HCT116 (cell line): ENCODE measurements around the gene HSP90AB1. TPM values are rescaled to one million over a fixed set of nuclear protein-coding genes. Genes with fewer than 3 reads are reported as not detected.

Experiments
- ATAC-seq: fragments of 200-7000 bp; cut with Tn5 transposase; 2 replicates; pipeline ENCODE4 v1.9.1; 2020; ENCODE audit warnings: mild to moderate bottlenecking, moderate library complexity
- BruUV-seq: library from RNA; stranded (reverse); fragments of 400-500 nt; replicated peaks from 2 replicates; lab custom pipeline; 2021; lab: Mats Ljungman, UMichigan
- CTCF ChIA-PET: fragments of 300-600 bp; sonication (Branson Sonifier 250); formaldehyde crosslinking; loops from one replicate; lab custom pipeline; 2021; ENCODE audit warnings: antibody characterized with exemption; lab: Charles Lee
- POLR2A ChIA-PET: fragments of 300-600, 350-600 bp; sonication (Branson Sonifier 250); formaldehyde crosslinking; loops from one replicate; lab custom pipeline; 2021; ENCODE audit warnings: antibody characterized with exemption; lab: Charles Lee
- RAD21 ChIA-PET, 2 experiments: fragments of 300-600 bp; sonication (Branson Sonifier 250); formaldehyde crosslinking; loops; one replicate each; lab custom pipeline; 2023; ENCODE audit warnings: low total read pairs in 2 of 2; ENCODE audit not compliant: uncharacterized antibody in 2 of 2, unreplicated experiment in 2 of 2, low non-redundant PET in 1 of 2; lab: Charles Lee
- DNase-seq: peaks from one replicate; pipeline ENCODE4 v3.0.0-alpha.2; 2010; ENCODE audit warnings: low read depth, low spot score
- H2AFZ ChIP-seq: fragments of 200-600 bp; shearing (Covaris generic), sonication (generic); 2 replicates; pipeline ENCODE4 v1.6.1; 2017; ENCODE audit warnings: low read depth, mixed run types, mixed read lengths, antibody characterized with exemption, low read length; ENCODE audit not compliant: poor library complexity, severe bottlenecking
- H3K27ac ChIP-seq: 2 replicates; pipeline ENCODE4 v1.5.1; 2012; ENCODE audit warnings: low read depth, low read length
- H3K27me3 ChIP-seq: fragments of 200-600 bp; sonication (generic); 2 replicates; pipeline ENCODE4 v1.6.1; 2016; ENCODE audit warnings: mixed run types, low read length, mixed read lengths; ENCODE audit not compliant: insufficient read depth
- H3K36me3 ChIP-seq, 2 experiments: fragments of 200-500 bp in 1 of 2; fragments of 200-600 bp in 1 of 2; sonication (Bioruptor generic) in 1 of 2; sonication (generic) in 1 of 2; 2 replicates each; pipeline versions ENCODE4 v1.5.1 to v1.6.1; 2014 to 2016; ENCODE audit warnings: low read length in 2 of 2, inconsistent platforms in 1 of 2, mixed read lengths in 1 of 2, mixed run types in 1 of 2; ENCODE audit not compliant: insufficient read depth in 2 of 2, control insufficient read depth in 1 of 2
- H3K4me1 ChIP-seq, 2 experiments: fragments of 200-600 bp in 1 of 2; sonication (generic) in 1 of 2; 2 replicates each; pipeline versions ENCODE4 v1.5.1 to v1.6.1; 2012 to 2017; ENCODE audit warnings: low read length in 2 of 2, inconsistent platforms in 1 of 2, mild to moderate bottlenecking in 1 of 2, mixed read lengths in 1 of 2, mixed run types in 1 of 2, moderate library complexity in 1 of 2; ENCODE audit not compliant: insufficient read depth in 2 of 2, control insufficient read depth in 1 of 2
- H3K4me2 ChIP-seq: fragments of 200-600 bp; sonication (generic); 2 replicates; pipeline ENCODE4 v1.6.1; 2017; ENCODE audit warnings: mixed run types, low read length, mixed read lengths
- H3K4me3 ChIP-seq, 2 experiments: fragments of 200-600 bp in 1 of 2; sonication (generic) in 1 of 2; replicated peaks in 1 of 2; 2 replicates each; pipeline ENCODE4 v1.5.1; 2011 to 2016; ENCODE audit warnings: low read length in 2 of 2, control low read depth in 1 of 2, low read depth in 1 of 2, mild to moderate bottlenecking in 1 of 2, mixed read lengths in 1 of 2, mixed run types in 1 of 2
- H3K79me2 ChIP-seq: fragments of 200-600 bp; sonication (generic); 2 replicates; pipeline ENCODE4 v1.6.1; 2017; ENCODE audit warnings: mild to moderate bottlenecking, mixed run types, low read length, moderate library complexity, mixed read lengths; ENCODE audit not compliant: insufficient read depth
- H3K9ac ChIP-seq: fragments of 200-600 bp; sonication (generic); 2 replicates; pipeline ENCODE4 v1.6.1; 2016; ENCODE audit warnings: low read length, mixed read lengths
- H3K9me2 ChIP-seq: fragments of 200-600 bp; sonication (generic), shearing (Covaris generic); 2 replicates; pipeline ENCODE4 v1.6.1; 2017; ENCODE audit warnings: mixed run types, mild to moderate bottlenecking, moderate library complexity; ENCODE audit not compliant: insufficient read depth
- H3K9me3 ChIP-seq, 2 experiments: fragments of 200-500 bp in 1 of 2; fragments of 200-600 bp in 1 of 2; sonication (Bioruptor generic) in 1 of 2; sonication (generic) in 1 of 2; 2 replicates each; pipeline ENCODE4 v1.6.1; 2014 to 2017; ENCODE audit warnings: low read length in 2 of 2, mixed read lengths in 2 of 2, inconsistent platforms in 1 of 2, low read depth in 1 of 2, mild to moderate bottlenecking in 1 of 2, mixed run types in 1 of 2, moderate library complexity in 1 of 2; ENCODE audit not compliant: control insufficient read depth in 1 of 2, insufficient read depth in 1 of 2
- H4K20me1 ChIP-seq: fragments of 200-600 bp; sonication (generic), shearing (Covaris generic); 2 replicates; pipeline ENCODE4 v1.6.1; 2017; ENCODE audit warnings: mixed run types, mild to moderate bottlenecking, moderate library complexity; ENCODE audit not compliant: insufficient read depth
- CBX3 ChIP-seq: IDR thresholded peaks from 2 replicates; pipeline ENCODE4 v1.6.1; 2012; ENCODE audit warnings: low read depth
- CEBPB ChIP-seq: IDR thresholded peaks from 2 replicates; pipeline ENCODE4 v1.6.1; 2012; ENCODE audit warnings: low read depth
- EGR1 ChIP-seq: IDR thresholded peaks from 2 replicates; pipeline ENCODE4 v1.6.1; 2012; ENCODE audit warnings: low read depth
- ELF1 ChIP-seq: IDR thresholded peaks from 2 replicates; pipeline ENCODE4 v1.6.1; 2012; ENCODE audit warnings: low read depth, borderline replicate concordance
- FOSL1 ChIP-seq: IDR thresholded peaks from 2 replicates; pipeline ENCODE4 v1.6.1; 2012; ENCODE audit warnings: low read depth
- JUND ChIP-seq: IDR thresholded peaks from 2 replicates; pipeline ENCODE4 v1.6.1; 2012
- POLR2A ChIP-seq: IDR thresholded peaks from 2 replicates; pipeline ENCODE4 v1.7.0; 2011; ENCODE audit warnings: borderline replicate concordance; ENCODE audit not compliant: insufficient read depth, insufficient read length; ENCODE audit errors: extremely low read depth
- POLR2AphosphoS5 ChIP-seq: IDR thresholded peaks from 2 replicates; pipeline ENCODE4 v1.6.1; 2011; ENCODE audit warnings: mild to moderate bottlenecking, low read depth, low read length, moderate library complexity
- RAD21 ChIP-seq: IDR thresholded peaks from 2 replicates; pipeline ENCODE4 v1.6.1; 2012; ENCODE audit warnings: low read depth, mild to moderate bottlenecking
- SIN3A ChIP-seq: IDR thresholded peaks from 2 replicates; pipeline ENCODE4 v1.6.1; 2012; ENCODE audit warnings: low read depth
- SRF ChIP-seq: IDR thresholded peaks from 2 replicates; pipeline ENCODE4 v1.6.1; 2012; ENCODE audit warnings: low read depth
- TCF7L2 ChIP-seq: IDR thresholded peaks from 2 replicates; pipeline ENCODE4 v1.7.0; 2011; ENCODE audit warnings: borderline replicate concordance, inconsistent platforms; ENCODE audit not compliant: insufficient read depth, insufficient read length; ENCODE audit errors: extremely low read depth
- YY1 ChIP-seq: IDR thresholded peaks from 2 replicates; pipeline ENCODE4 v1.6.1; 2011; ENCODE audit warnings: low read length, low read depth, moderate library complexity, mild to moderate bottlenecking; ENCODE audit not compliant: insufficient replicate concordance; ENCODE audit errors: extremely low read depth
- intact Hi-C: fragments of 100-400 bp; cut with micrococcal nuclease; formaldehyde crosslinking; loops from 2 replicates; pipeline ENCODE4 v1.10.0; 2022
- total RNA-seq: library from RNA; stranded (reverse); gene quantifications from one replicate; pipeline ENCODE4 v1.2.1, GENCODE V29; 2021; ENCODE audit not compliant: unreplicated experiment
- TF ChIP-seq, protein P1 (sequence below): IDR thresholded peaks from 2 replicates; pipeline ENCODE4 v1.6.1; 2011; ENCODE audit warnings: mild to moderate bottlenecking, low read length, moderate library complexity; ENCODE audit not compliant: insufficient replicate concordance; ENCODE audit errors: extremely low read depth

The HSP90AB1 gene
- total RNA-seq, 1 experiment from 2014 or later = 2,554 TPM

DNA sequence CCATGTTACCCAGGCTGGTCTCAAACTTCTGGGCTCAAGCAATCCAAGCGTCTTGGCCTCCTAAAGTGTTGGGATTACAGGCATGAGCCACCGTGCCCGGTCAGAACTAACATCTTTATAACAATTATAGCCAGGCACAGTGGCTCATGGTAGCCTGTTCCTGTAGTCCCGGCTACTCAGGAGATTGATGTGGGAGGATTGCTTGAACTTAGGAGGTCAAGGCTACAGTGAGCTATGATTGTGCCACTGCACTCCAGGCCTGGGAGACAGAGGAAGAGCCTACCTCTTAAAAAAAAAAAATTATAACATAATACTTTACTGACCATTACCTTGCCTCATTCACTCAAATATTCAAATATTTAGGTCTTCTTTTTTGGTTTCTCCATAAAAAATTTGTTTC lies 47.0 kb upstream of the HSP90AB1 start (continued):
- no peak for TF ChIP-seq ELF1
- TF ChIP-seq CEBPB = no peak
- no peak for TF ChIP-seq SIN3A
- no peak for TF ChIP-seq RAD21
- TF ChIP-seq SRF = no peak
- TF ChIP-seq TCF7L2 = no peak

DNA sequence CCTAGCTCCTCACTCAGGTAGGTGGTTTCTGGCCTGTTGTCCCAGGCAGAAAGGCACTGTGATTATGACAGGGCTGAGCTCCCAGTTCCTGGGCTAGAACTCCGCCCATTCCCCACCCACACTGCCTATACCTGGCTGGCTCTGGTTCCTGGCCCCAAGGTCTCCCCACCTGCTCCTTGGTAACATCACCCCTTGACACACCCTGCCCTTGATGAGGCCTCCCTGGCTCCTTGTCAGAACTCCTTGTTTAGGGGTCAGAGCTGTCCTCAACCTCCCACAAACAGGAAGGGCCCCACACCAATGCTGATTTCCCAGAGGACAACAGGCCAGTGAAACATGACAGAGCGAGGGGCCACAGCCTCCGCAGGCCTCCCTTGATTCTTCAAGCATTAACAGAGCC lies 45.7 kb upstream of the HSP90AB1 start:
- Histone ChIP-seq H3K4me1 (peaks cover 0 to 10% of the 10 kb centered on the region in 2 experiments; a peak in 2 of 4 replicates), H3K36me3 (no peaks in the 10 kb centered on the region), H3K27ac (no peak overlapping the region), H3K9ac (no peak overlapping the region), H2AFZ (no peak overlapping the region), H3K9me2 (no peaks in the 10 kb centered on the region), H3K27me3 (no peaks in the 10 kb centered on the region), H3K4me2 (no peak overlapping the region), H3K9me3 (no peaks in the 10 kb centered on the region), H3K79me2 (no peaks in the 10 kb centered on the region), H4K20me1 (no peaks in the 10 kb centered on the region), H3K4me3 (no peak overlapping the region)
- ChIA-PET POLR2A (interaction anchor here (1.3 kb wide), 1 partner anchor 46 kb away, joined by 3 read pairs; the partner anchor contains the start of gene HSP90AB1), RAD21 (no interaction called here), CTCF (interaction anchor here (2.0 kb wide), 1 partner anchor 20 kb away, joined by 5 read pairs; no protein-coding TSS in a partner anchor)
- intact Hi-C loops = no loop called here
- ATAC-seq (peak; percentile 71), DNase-seq (no peak)
- no TSS peak for BruUV-seq
- TF ChIP-seq POLR2AphosphoS5 = no peak
- TF ChIP-seq, protein P1, sequence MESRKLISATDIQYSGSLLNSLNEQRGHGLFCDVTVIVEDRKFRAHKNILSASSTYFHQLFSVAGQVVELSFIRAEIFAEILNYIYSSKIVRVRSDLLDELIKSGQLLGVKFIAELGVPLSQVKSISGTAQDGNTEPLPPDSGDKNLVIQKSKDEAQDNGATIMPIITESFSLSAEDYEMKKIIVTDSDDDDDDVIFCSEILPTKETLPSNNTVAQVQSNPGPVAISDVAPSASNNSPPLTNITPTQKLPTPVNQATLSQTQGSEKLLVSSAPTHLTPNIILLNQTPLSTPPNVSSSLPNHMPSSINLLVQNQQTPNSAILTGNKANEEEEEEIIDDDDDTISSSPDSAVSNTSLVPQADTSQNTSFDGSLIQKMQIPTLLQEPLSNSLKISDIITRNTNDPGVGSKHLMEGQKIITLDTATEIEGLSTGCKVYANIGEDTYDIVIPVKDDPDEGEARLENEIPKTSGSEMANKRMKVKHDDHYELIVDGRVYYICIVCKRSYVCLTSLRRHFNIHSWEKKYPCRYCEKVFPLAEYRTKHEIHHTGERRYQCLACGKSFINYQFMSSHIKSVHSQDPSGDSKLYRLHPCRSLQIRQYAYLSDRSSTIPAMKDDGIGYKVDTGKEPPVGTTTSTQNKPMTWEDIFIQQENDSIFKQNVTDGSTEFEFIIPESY = no peak
- no peak for TF ChIP-seq CBX3
- TF ChIP-seq FOSL1 = no peak
- TF ChIP-seq EGR1 = no peak
- no peak for TF ChIP-seq SRF
- TF ChIP-seq YY1 = no peak
- no peak for TF ChIP-seq JUND
- TF ChIP-seq POLR2A = no peak
